Measurements from ENCODE around the gene VPS13C.

Gene VPS13C

GRCh38 chr15:62063825-62064635 is 3.8 kb upstream of the VPS13C start:
- TF ChIP-seq CTCF (IDR thresholded peaks at IDR 0.05; ENCODE audit: insufficient read depth, missing control alignments), result no peak
- FAIRE-seq, result no peak
- no peak for DNase-seq (ENCODE audit: insufficient read length, low spot score)

- no peak for DNase-seq (ENCODE audit: insufficient read length, low spot score)
- FAIRE-seq, result no peak
- no peak for TF ChIP-seq CTCF (IDR thresholded peaks at IDR 0.05; ENCODE audit: insufficient read depth, missing control alignments)
These were observed 641 bp upstream of the VPS13C start for GRCh38 chr15:62060896-62061280.

DNA sequence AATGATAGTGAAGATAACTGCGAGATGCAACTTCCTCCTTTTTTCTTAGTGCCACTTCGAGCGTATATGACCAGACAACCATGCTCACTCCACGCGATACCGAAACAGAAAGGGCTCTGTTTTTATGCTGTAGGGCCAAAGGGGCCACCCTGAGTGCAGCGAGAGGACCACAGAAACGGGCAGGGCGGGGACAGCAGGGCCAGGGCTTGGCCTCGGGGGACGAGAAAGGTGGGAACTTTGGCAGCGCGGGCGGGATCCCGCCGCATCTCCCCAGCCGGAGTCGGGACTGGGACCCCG is 483 bp downstream of the VPS13C start:
- DNase-seq (ENCODE audit: insufficient read length, low spot score) (no peak), FAIRE-seq (no peak)
- TF ChIP-seq CTCF (IDR thresholded peaks at IDR 0.05; ENCODE audit: insufficient read depth, missing control alignments), result no peak

DNA sequence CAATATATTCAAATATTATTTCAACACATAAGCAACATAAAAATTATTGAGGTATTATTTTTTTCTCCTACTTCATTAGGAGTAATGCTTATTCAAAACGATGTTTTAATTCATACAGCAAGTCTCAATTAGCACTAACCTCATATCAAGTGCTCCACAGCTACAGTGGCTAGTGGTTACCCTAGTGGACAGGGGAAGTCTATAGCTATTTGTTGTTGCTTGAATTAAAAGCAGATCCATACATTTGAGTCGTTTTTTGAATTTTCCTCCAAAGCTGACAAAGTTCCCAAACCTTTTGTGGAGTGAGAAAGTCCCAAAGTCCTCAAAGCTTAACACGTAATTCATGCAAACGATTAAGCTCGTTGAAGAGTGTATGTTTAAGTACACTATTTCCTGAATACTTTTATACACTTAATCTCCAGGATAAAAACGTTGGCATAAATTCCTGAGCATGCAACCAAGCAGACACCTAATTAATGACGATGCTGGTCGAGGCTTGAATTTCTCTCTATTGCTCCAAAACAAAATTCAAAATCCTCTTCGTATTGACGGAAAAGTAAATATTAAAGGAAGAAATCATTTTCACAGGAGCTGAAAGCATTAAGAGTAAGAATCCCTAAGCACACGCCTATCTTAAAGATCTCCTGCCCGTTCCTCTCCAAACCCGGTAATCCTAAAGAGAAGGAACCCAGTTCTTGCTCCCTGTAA is 985 bp downstream of the VPS13C start:
- no peak for TF ChIP-seq CTCF (IDR thresholded peaks at IDR 0.05; ENCODE audit: insufficient read depth, missing control alignments)
- DNase-seq (ENCODE audit: insufficient read length, low spot score) (no peak), FAIRE-seq (no peak)

DNA sequence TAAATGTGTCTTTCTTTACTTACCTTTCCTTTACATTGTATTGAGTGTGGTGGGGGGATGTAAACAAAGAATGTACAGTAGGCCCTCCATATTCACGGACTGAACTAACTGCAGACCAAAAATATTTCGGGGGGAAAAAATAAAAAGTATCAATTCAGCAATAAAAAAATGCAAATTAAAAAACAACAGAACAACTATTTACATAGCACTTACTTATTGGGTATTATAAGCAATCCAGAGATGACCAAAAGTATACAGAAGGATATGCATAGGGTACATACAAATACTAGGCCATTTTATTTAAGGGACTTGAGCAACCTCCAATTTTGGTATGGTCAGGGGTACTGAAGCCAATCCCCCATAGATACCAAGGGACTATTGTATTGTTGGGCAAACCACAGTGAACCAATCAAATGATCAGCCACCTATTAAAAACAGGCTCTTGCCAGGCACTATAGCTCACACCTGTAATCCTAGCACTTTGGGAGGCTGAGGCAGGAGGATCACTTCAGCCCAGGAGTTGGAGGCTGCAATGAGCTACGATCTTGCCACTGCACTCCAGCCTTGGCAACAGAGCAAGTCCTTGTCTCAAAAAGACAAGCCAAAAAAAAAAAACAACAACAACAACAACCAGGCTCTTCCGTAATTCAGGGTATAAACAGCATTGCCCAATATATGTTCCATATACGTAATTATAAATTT is 1.8 kb downstream of the VPS13C start:
- FAIRE-seq (no peak), DNase-seq (ENCODE audit: insufficient read length, low spot score) (no peak)
- TF ChIP-seq CTCF (IDR thresholded peaks at IDR 0.05; ENCODE audit: insufficient read depth, missing control alignments), result no peak

DNA sequence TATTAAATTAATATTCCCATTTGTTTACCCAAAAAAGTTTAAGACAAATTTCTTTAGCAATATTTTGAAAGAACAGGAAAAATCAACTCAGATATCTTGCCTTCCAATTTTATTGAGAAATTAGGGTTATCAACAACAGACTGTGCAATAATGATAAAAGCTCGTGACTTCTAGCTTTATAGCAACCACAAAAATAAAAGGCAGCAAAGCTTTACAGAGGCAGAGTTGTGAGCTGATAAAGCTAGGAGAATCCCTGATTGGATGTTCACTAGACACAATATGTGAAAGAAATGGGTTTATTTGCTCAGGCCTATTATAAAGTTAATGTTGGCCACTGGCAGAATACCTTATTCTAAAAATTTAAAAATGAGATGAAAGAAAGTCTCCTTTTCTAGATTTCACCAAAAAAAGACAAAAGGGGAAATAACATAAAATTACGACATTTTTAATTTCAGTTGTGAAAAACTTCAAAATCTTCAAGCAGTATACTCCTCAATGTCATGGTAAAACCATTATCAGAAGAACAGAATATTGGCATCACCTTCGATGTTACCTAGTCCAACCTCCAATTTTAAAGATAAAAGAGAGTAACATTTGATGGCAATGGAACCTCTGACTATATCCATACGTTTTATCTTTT is 2.8 kb downstream of the VPS13C start:
- TF ChIP-seq CTCF (IDR thresholded peaks at IDR 0.05; ENCODE audit: insufficient read depth, missing control alignments), result no peak
- no peak for FAIRE-seq
- no peak for DNase-seq (ENCODE audit: insufficient read length, low spot score)
